GM19193 (cell line): ENCODE results near the gene PLLP.

ENCODE experiments used
- POLR2A ChIP-seq: IDR thresholded peaks from 4 replicates; pipeline ENCODE4 v1.6.1; 2011; ENCODE audit not compliant: insufficient read depth, insufficient read length; ENCODE audit errors: extremely low read depth

Gene PLLP

GRCh38 chr16:57284952-57285363 lies 486 bp upstream of the PLLP start:
- TF ChIP-seq POLR2A: no peak

- TF ChIP-seq POLR2A: no peak
These were observed 588 bp downstream of the PLLP start for GRCh38 chr16:57283959-57284208.

GRCh38 chr16:57283214-57283958 lies 1.1 kb downstream of the PLLP start:
- no peak for TF ChIP-seq POLR2A

GRCh38 chr16:57282510-57283213 lies 1.8 kb downstream of the PLLP start:
- TF ChIP-seq POLR2A: no peak

- TF ChIP-seq POLR2A: no peak
These were observed 2.7 kb downstream of the PLLP start for GRCh38 chr16:57281791-57282190.

- TF ChIP-seq POLR2A: no peak
These were observed 4.5 kb downstream of the PLLP start for GRCh38 chr16:57279780-57280638.

GRCh38 chr16:57278494-57278893 lies 6.0 kb downstream of the PLLP start:
- TF ChIP-seq POLR2A: no peak

GRCh38 chr16:57277586-57277985 lies 6.9 kb downstream of the PLLP start:
- no peak for TF ChIP-seq POLR2A

GRCh38 chr16:57276596-57276995 lies 7.9 kb downstream of the PLLP start:
- TF ChIP-seq POLR2A: no peak

- TF ChIP-seq POLR2A: no peak
These were observed 10.6 kb downstream of the PLLP start for GRCh38 chr16:57273826-57274225.

- no peak for TF ChIP-seq POLR2A
These were observed 11.1 kb downstream of the PLLP start for GRCh38 chr16:57273359-57273758.

- TF ChIP-seq POLR2A: no peak
These were observed 12.5 kb downstream of the PLLP start for GRCh38 chr16:57271867-57272495.

- TF ChIP-seq POLR2A: no peak
These were observed 13.5 kb downstream of the PLLP start for GRCh38 chr16:57271063-57271345.

GRCh38 chr16:57270221-57271062 lies 14.0 kb downstream of the PLLP start:
- no peak for TF ChIP-seq POLR2A
